Activated B cell treated with CpG ODN at 0.5 μM for 24 hours (primary cell): ENCODE measurements around the gene GNB1L. TPM values are rescaled to one million over a fixed set of nuclear protein-coding genes. Genes with fewer than 3 reads are reported as not detected.

Experiments
- ATAC-seq: fragments of 200-7000 bp; cut with Tn5 transposase; one replicate; pipeline ENCODE4 v1.10.0; 2021; ENCODE audit warnings: low read depth, mild to moderate bottlenecking, moderate library complexity
- CTCF ChIA-PET: fragments of 350-600 bp; sonication (Branson Sonifier 250); formaldehyde crosslinking; loops from one replicate; lab custom pipeline; 2021; ENCODE audit warnings: antibody characterized with exemption; lab: Charles Lee
- POLR2A ChIA-PET: fragments of 350-600 bp; sonication (Branson Sonifier 250); formaldehyde crosslinking; loops from one replicate; lab custom pipeline; 2021; ENCODE audit warnings: antibody characterized with exemption; lab: Charles Lee
- DNase-seq: peaks from one replicate; pipeline ENCODE4 v3.0.0; 2022
- H3K27ac Mint-ChIP-seq: one replicate; pipeline ENCODE4 v1.8.0; 2020; ENCODE audit warnings: mixed read lengths
- H3K27me3 Mint-ChIP-seq: one replicate; pipeline ENCODE4 v1.8.0; 2021; ENCODE audit warnings: mixed read lengths
- H3K36me3 Mint-ChIP-seq: one replicate; pipeline ENCODE4 v1.8.0; 2021; ENCODE audit warnings: low read depth, mixed read lengths
- H3K4me1 Mint-ChIP-seq: one replicate; pipeline ENCODE4 v1.8.0; 2021; ENCODE audit warnings: mixed read lengths
- H3K4me3 Mint-ChIP-seq: one replicate; pipeline ENCODE4 v1.8.0; 2020; ENCODE audit warnings: mild to moderate bottlenecking, mixed read lengths
- H3K9me3 Mint-ChIP-seq: one replicate; pipeline ENCODE4 v1.8.0; 2020; ENCODE audit warnings: mixed read lengths
- intact Hi-C: fragments of 100-400 bp; cut with micrococcal nuclease; formaldehyde crosslinking; loops from one replicate; pipeline ENCODE4 v1.15.1; 2024
- total RNA-seq: library from RNA; stranded (reverse); gene quantifications from 2 replicates; pipeline ENCODE4 v1.2.3, GENCODE V29; 2022
- TF ChIP-seq, protein P1 (sequence below): fragments of 200-600 bp; IDR thresholded peaks from one replicate; pipeline ENCODE4 v1.8.0; 2022; ENCODE audit warnings: antibody characterized with exemption, mild to moderate bottlenecking

The GNB1L gene
- total RNA-seq: 5.8 and 6.3 TPM in 2 replicates

DNA sequence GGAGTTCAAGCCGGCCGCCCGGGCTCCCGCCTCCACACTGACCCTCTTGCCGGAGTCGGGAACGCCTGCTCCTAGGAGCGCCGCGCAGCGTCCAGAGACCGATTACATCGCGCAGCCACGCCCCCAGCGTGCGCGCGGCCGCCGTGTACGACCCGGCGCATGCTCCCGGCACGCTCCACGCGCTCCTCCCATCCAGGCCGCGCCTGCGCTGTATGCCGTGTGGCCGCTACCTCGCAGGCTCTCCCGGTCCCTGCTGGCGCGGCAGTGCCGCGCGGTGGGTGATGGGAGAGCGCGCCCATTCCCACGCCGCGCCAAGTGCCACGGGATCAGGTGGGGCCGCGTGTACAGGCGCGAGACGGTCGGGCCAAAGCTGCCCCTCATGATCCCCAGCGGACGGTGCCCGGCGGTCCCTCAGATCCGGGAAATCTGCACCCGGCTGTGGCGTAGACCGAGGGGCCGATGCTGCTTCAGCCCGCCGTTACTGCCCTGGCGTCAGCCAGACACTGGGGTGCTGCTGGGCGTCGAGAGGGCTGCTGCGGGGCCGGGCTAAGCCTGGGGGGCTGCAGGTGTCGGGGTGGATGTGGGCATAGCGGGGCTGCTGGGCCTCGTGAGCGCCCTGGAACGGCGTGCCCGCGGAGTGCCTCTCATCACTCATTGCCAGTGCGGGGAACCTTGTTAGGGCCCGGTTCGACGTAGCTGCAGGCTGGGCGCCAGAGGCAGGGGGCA is at the start of gene GNB1L, which contains the start of gene RTL10:
GNB1L (minus strand) TSS at position 97 of the 726 bp plus-strand sequence. CDS start 33,519 bp downstream, outside the sequence.
RTL10 (minus strand) TSS at position 97 of the 726 bp plus-strand sequence. CDS start 2,613 bp downstream, outside the sequence.
- intact Hi-C loops: loop anchor here (2.0 to 5.0 kb wide), 5 partner anchors 36 to 847 kb away; partner anchors contain the start of genes COMT, SLC25A1 and TXNRD2
- Mint-ChIP-seq H3K4me3 (peak within 1 kb of the TSS; percentile 91), H3K27ac (peak within 1 kb of the TSS; percentile 88), H3K4me1 (peaks cover 39% of the 10 kb centered on the region), H3K27me3 (no peaks in the 10 kb centered on the region), H3K9me3 (no peaks in the 10 kb centered on the region), H3K36me3 (peaks cover 14% of the 10 kb centered on the region)
- ChIA-PET CTCF (interaction anchor here (1.2 to 1.7 kb wide), 4 partner anchors 12 to 124 kb away, joined by 3 to 8 read pairs (median 6); no protein-coding TSS in a partner anchor), POLR2A (interaction anchor here (1.0 to 1.6 kb wide), 3 partner anchors 10 to 81 kb away, joined by 3 to 6 read pairs (median 4); no protein-coding TSS in a partner anchor)
- TF ChIP-seq, protein P1, sequence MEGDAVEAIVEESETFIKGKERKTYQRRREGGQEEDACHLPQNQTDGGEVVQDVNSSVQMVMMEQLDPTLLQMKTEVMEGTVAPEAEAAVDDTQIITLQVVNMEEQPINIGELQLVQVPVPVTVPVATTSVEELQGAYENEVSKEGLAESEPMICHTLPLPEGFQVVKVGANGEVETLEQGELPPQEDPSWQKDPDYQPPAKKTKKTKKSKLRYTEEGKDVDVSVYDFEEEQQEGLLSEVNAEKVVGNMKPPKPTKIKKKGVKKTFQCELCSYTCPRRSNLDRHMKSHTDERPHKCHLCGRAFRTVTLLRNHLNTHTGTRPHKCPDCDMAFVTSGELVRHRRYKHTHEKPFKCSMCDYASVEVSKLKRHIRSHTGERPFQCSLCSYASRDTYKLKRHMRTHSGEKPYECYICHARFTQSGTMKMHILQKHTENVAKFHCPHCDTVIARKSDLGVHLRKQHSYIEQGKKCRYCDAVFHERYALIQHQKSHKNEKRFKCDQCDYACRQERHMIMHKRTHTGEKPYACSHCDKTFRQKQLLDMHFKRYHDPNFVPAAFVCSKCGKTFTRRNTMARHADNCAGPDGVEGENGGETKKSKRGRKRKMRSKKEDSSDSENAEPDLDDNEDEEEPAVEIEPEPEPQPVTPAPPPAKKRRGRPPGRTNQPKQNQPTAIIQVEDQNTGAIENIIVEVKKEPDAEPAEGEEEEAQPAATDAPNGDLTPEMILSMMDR: no peak
- DNase-seq (peak; percentile 98), ATAC-seq (peak; percentile 92)

- no peak overlapping the region for H3K4me3 Mint-ChIP-seq
- H3K27me3 Mint-ChIP-seq: no peaks in the 10 kb centered on the region
- no peak overlapping the region for H3K27ac Mint-ChIP-seq
- DNase-seq: no peak
- intact Hi-C loops: no loop called here
- H3K9me3 Mint-ChIP-seq: no peaks in the 10 kb centered on the region
- peaks cover 15% of the 10 kb centered on the region for H3K36me3 Mint-ChIP-seq
- ATAC-seq: no peak
- POLR2A ChIA-PET: no interaction called here
- TF ChIP-seq, protein P1: no peak
- CTCF ChIA-PET: interaction anchor here (3.0 kb wide), 1 partner anchor 173 kb away, joined by 14 read pairs; no protein-coding TSS in a partner anchor
- H3K4me1 Mint-ChIP-seq: no peaks in the 10 kb centered on the region
These were observed 49.6 kb upstream of the GNB1L start for GRCh38 chr22:19904174-19904856.

GRCh38 chr22:19903513-19903912 is 48.8 kb upstream of the GNB1L start:
- ChIA-PET POLR2A (no interaction called here), CTCF (no interaction called here)
- H3K27ac Mint-ChIP-seq: no peak overlapping the region
- H3K27me3 Mint-ChIP-seq: no peaks in the 10 kb centered on the region
- intact Hi-C loops: no loop called here
- H3K36me3 Mint-ChIP-seq: peaks cover 18% of the 10 kb centered on the region
- ATAC-seq: no peak
- no peak for DNase-seq
- no peaks in the 10 kb centered on the region for H3K9me3 Mint-ChIP-seq
- TF ChIP-seq, protein P1: no peak
- H3K4me1 Mint-ChIP-seq: no peaks in the 10 kb centered on the region
- no peak overlapping the region for H3K4me3 Mint-ChIP-seq

DNA sequence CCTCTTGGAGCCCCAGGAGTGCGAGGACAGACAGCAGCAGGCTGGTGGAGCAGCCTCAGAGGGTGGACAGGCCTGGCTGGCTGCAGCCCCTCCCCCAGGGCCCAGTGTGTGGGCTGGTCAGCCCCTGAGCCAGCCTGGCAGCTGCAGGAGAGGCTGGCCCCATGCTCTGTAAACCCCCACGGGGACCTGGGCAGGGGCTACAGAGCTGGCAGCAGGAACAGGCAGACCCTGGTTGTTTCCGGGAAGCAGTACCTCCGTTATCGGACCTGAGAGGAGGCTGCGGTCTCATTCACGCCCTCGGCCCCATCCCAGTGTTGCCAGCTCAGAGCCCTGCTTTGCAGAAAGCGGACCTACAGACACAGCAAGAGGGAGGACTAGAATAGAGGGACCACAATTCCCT is 48.4 kb upstream of the GNB1L start:
- Mint-ChIP-seq H3K36me3 (peaks cover 16% of the 10 kb centered on the region), H3K9me3 (no peaks in the 10 kb centered on the region), H3K4me1 (no peaks in the 10 kb centered on the region), H3K27me3 (no peaks in the 10 kb centered on the region), H3K27ac (no peak overlapping the region), H3K4me3 (no peak overlapping the region)
- intact Hi-C loops: no loop called here
- DNase-seq (no peak), ATAC-seq (no peak)
- CTCF ChIA-PET: no interaction called here
- TF ChIP-seq, protein P1: no peak
- POLR2A ChIA-PET: no interaction called here

GRCh38 chr22:19902245-19902715 is 47.6 kb upstream of the GNB1L start:
- ATAC-seq: no peak
- H3K27ac Mint-ChIP-seq: no peak overlapping the region
- H3K4me3 Mint-ChIP-seq: no peak overlapping the region
- H3K4me1 Mint-ChIP-seq: no peaks in the 10 kb centered on the region
- ChIA-PET POLR2A (no interaction called here), CTCF (no interaction called here)
- H3K9me3 Mint-ChIP-seq: no peaks in the 10 kb centered on the region
- no peak for DNase-seq
- intact Hi-C loops: no loop called here
- TF ChIP-seq, protein P1: no peak
- H3K27me3 Mint-ChIP-seq: no peaks in the 10 kb centered on the region
- peaks cover 18% of the 10 kb centered on the region for H3K36me3 Mint-ChIP-seq
